HG02970 (cell line): ENCODE results near the gene ZBTB1.
A peak's percentile ranks its signal among the peaks of the same experiment; 100 is the strongest.

ENCODE experiments used
- ATAC-seq: cut with Tn5 transposase; IDR thresholded peaks from one replicate; pipeline ENCODE4 v1.9.1; 2021; ENCODE audit warnings: mild to moderate bottlenecking, moderate library complexity, moderate number of reproducible peaks; ENCODE audit not compliant: unreplicated experiment, low FRiP score

ZBTB1 gene

GRCh38 chr14:64504310-64504896, at the start of gene ZBTB1:
Gene ZBTB1, plus strand, starts transcription at chr14:64504770. Its CDS starts 16,735 bp downstream, at chr14:64521505.
- peak; percentile 39 for ATAC-seq

GRCh38 chr14:64459405-64460136, 45.0 kb upstream of the ZBTB1 start:
- no peak for ATAC-seq

GRCh38 chr14:64461221-64461620, 43.3 kb upstream of the ZBTB1 start:
- ATAC-seq: no peak

- no peak for ATAC-seq
Observed at GRCh38 chr14:64463195-64463594, 41.4 kb upstream of the ZBTB1 start.

- no peak for ATAC-seq
Observed at GRCh38 chr14:64463873-64464272, 40.7 kb upstream of the ZBTB1 start.

- no peak for ATAC-seq
Observed at GRCh38 chr14:64464651-64465050, 39.9 kb upstream of the ZBTB1 start.

GRCh38 chr14:64465191-64465822, 39.3 kb upstream of the ZBTB1 start, which contains the start of gene AKAP5:
Gene AKAP5, plus strand, starts transcription at chr14:64465499. Its CDS starts 2,896 bp downstream, at chr14:64468395.
- peak; percentile 58 for ATAC-seq

- ATAC-seq: no peak
Observed at GRCh38 chr14:64465831-64466554, 38.6 kb upstream of the ZBTB1 start.

- ATAC-seq: no peak
Observed at GRCh38 chr14:64467101-64467500, 37.5 kb upstream of the ZBTB1 start.

GRCh38 chr14:64467566-64467965, 37.0 kb upstream of the ZBTB1 start:
- ATAC-seq: no peak

GRCh38 chr14:64468451-64468850, 36.1 kb upstream of the ZBTB1 start:
- no peak for ATAC-seq

- no peak for ATAC-seq
Observed at GRCh38 chr14:64474041-64474440, 30.5 kb upstream of the ZBTB1 start.

GRCh38 chr14:64474698-64475097, 29.9 kb upstream of the ZBTB1 start:
- ATAC-seq: no peak

GRCh38 chr14:64475585-64476273, 28.8 kb upstream of the ZBTB1 start:
- ATAC-seq: no peak

- no peak for ATAC-seq
Observed at GRCh38 chr14:64476438-64476837, 28.1 kb upstream of the ZBTB1 start.

- no peak for ATAC-seq
Observed at GRCh38 chr14:64478634-64479250, 25.8 kb upstream of the ZBTB1 start.

- no peak for ATAC-seq
Observed at GRCh38 chr14:64488590-64489099, 15.9 kb upstream of the ZBTB1 start.

- no peak for ATAC-seq
Observed at GRCh38 chr14:64491637-64492036, 12.9 kb upstream of the ZBTB1 start.

- ATAC-seq: no peak
Observed at GRCh38 chr14:64493455-64493854, 11.1 kb upstream of the ZBTB1 start.

GRCh38 chr14:64495252-64495651, 9.3 kb upstream of the ZBTB1 start:
- no peak for ATAC-seq
